HG02642 (cell line): ENCODE measurements around the gene DENND2A.
"Not testable (repeated sequence)": the region's sequence is repeated elsewhere in the genome, so short reads cannot be mapped to it uniquely, and the experiment has no call there.

Experiments used
- ATAC-seq: cut with Tn5 transposase; IDR thresholded peaks from one replicate; pipeline ENCODE4 v1.9.1; 2021; ENCODE audit warnings: mild to moderate bottlenecking; ENCODE audit not compliant: unreplicated experiment, poor library complexity

Gene DENND2A

GRCh38 chr7:140521421-140521820, 119.2 kb downstream of the DENND2A start:
- ATAC-seq: no peak

- no peak for ATAC-seq
Observed at GRCh38 chr7:140519007-140519399, 121.6 kb downstream of the DENND2A start.

- no peak for ATAC-seq
Observed at GRCh38 chr7:140518370-140519006, 122.1 kb downstream of the DENND2A start.

- peak; percentile 66 for ATAC-seq
Observed at GRCh38 chr7:140517546-140518369, 122.9 kb downstream of the DENND2A start.

- no peak for ATAC-seq
Observed at GRCh38 chr7:140512317-140513000, 128.2 kb downstream of the DENND2A start.

GRCh38 chr7:140509789-140510188, 130.8 kb downstream of the DENND2A start:
- ATAC-seq: no peak

GRCh38 chr7:140507556-140507955, 133.1 kb downstream of the DENND2A start:
- ATAC-seq: not testable (repeated sequence)

GRCh38 chr7:140506788-140507464, 133.7 kb downstream of the DENND2A start:
- ATAC-seq: no peak

- no peak for ATAC-seq
Observed at GRCh38 chr7:140501966-140502365, 138.6 kb downstream of the DENND2A start.

- ATAC-seq: not testable (repeated sequence)
Observed at GRCh38 chr7:140497807-140498206, 142.8 kb downstream of the DENND2A start.

GRCh38 chr7:140497241-140497769, 143.3 kb downstream of the DENND2A start:
- no peak for ATAC-seq

GRCh38 chr7:140495514-140496097, 145.0 kb downstream of the DENND2A start:
- no peak for ATAC-seq

- ATAC-seq: no peak
Observed at GRCh38 chr7:140494867-140495266, 145.7 kb downstream of the DENND2A start.

- ATAC-seq: no peak
Observed at GRCh38 chr7:140489026-140489359, 151.6 kb downstream of the DENND2A start.

- no peak for ATAC-seq
Observed at GRCh38 chr7:140485500-140486265, 154.9 kb downstream of the DENND2A start.

GRCh38 chr7:140484951-140485499, 155.6 kb downstream of the DENND2A start:
- no peak for ATAC-seq

GRCh38 chr7:140484479-140484878, 156.1 kb downstream of the DENND2A start:
- ATAC-seq: no peak

GRCh38 chr7:140479739-140480084, 160.9 kb downstream of the DENND2A start:
- ATAC-seq: no peak

- peak; percentile 97 for ATAC-seq
Observed at GRCh38 chr7:140479062-140479738, 161.4 kb downstream of the DENND2A start, which contains the start of gene MKRN1. Gene MKRN1, minus strand, starts transcription at chr7:140479505. Its CDS starts 161 bp downstream, at chr7:140479344.
